HG03565 (cell line): ENCODE measurements around the gene MCFD2.

Source experiments
- ATAC-seq: cut with Tn5 transposase; IDR thresholded peaks from one replicate; pipeline ENCODE4 v1.9.1; 2021; ENCODE audit warnings: mild to moderate bottlenecking, moderate library complexity; ENCODE audit not compliant: unreplicated experiment

Gene MCFD2

GRCh38 chr2:46852598-46852997 is 63.0 kb downstream of the MCFD2 start:
- no peak for ATAC-seq

GRCh38 chr2:46852124-46852523 is 63.5 kb downstream of the MCFD2 start:
- no peak for ATAC-seq
